NCI-H187 treated with DMSO at 0.1 percent for 48 hours (cell line): ENCODE measurements around the gene NDUFV2.
"Not testable (repeated sequence)": the region's sequence is repeated elsewhere in the genome, so short reads cannot be mapped to it uniquely, and the experiment has no call there.

Source experiments
- DNase-seq: peaks from one replicate; lab custom pipeline; 2025; lab: John Stamatoyannopoulos, UW

NDUFV2 gene

GRCh38 chr18:9091066-9091476 lies 11.4 kb upstream of the NDUFV2 start:
- DNase-seq: no peak

DNA sequence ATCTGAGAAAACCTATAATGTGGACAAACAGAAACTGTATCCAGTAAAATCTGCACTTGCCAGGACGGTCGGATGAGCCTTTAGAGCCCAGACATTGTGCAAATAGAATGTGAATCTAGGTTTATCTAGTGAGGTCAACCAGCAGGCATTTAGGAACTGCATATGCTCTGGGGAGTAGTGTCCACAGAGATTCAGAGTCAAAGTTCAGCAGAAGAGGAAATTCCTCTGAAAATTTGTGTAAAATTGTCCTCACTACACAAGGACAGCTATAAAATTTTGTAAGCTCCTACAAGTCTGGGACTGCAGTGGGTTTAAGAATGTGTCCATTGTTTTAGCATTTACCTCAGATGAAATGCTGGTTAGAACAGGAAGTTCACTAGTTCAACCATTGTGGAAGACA lies 9.8 kb upstream of the NDUFV2 start:
- no peak for DNase-seq

DNA sequence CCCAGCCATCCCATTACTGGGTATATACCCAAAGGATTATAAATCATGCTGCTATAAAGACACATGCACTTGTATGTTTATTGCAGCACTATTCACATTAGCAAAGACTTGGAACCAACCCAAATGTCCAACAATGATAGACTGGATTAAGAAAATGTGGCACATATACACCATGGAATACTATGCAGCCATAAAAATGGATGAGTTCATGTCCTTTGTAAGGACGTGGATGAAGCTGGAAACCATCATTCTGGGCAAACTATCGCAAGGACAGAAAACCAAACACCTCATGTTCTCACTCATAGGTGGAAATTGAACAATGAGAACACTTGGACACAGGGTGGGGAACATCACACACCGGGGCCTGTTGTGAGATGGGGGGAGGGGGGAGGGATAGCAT lies 9.4 kb upstream of the NDUFV2 start:
- not testable (repeated sequence) for DNase-seq

DNA sequence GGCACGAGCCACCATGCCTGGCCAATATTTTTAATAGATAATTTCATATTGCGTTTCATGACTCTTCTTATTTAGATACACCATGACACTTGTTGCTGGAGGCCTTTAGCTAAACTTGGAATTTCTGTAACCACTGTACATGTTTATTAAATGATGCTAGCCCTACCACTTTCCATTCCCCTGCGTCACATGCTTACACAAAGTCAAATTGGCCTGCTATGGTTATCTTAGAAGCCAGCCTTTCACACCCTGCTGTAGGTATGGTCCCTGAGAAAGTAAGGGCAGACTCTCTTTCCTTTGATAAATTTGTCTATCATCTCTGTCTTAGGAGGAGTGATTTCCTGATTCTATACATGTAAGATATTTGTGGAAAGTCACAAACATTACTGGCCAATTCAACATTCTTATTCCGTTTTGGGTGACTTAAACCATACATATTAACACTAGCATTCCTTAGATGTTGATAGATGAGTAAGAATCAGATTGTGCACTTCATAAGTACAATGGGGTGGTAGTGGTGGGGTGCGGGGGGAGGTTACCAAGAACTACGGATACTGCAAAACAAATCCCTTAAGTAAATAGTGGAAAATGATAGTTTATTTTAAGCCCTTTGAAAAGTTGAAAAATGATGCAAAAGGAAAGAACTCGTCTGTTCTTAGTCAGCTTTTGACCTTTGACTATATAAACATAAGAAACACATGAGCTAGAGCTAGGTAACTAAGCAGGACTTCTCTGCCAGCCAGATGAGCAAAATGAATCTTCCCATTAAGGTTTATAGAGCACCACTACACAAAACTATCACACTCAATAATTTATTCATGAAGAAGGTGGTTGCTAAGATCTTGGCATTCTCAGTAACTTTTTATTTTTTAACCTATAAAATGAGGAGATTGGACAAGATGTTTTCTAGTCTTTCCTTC lies 7.9 kb upstream of the NDUFV2 start:
- no peak for DNase-seq

DNA sequence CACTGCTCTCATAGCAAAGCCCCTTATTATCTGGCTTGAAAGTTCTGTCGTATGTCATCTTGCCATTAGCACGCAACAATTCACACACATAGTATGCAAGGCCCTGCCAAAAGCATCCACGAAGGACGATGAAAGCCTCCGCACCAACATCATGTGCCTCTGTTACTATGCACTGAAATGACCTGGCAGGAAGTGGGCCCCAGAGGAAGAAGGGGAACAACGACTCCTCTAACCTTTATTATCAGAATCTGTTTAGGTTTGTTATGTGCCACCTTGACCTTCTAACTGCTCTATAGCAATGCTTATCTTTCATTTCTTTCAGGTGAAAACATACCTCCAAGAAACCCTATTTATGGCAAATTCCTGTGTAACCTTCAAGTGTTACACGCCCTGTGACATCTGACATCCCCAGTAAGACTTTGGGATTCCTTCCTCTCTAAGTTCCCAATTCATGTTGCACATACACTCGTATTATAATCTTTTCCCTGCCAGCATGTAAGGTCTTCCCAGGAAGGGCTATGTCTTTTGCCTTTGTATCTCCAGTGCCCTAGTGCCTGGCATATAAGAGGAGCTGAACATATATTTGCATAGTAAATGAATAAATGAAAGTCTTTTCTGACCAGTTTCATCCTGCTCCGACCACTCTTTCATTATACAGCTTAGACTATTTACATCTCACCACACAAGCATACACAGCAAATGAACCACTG lies 7.0 kb upstream of the NDUFV2 start:
- DNase-seq: no peak

GRCh38 chr18:9096007-9096371 lies 6.5 kb upstream of the NDUFV2 start:
- no peak for DNase-seq

GRCh38 chr18:9096685-9097084 lies 5.8 kb upstream of the NDUFV2 start:
- DNase-seq: no peak

GRCh38 chr18:9097349-9097748 lies 5.2 kb upstream of the NDUFV2 start:
- no peak for DNase-seq

DNA sequence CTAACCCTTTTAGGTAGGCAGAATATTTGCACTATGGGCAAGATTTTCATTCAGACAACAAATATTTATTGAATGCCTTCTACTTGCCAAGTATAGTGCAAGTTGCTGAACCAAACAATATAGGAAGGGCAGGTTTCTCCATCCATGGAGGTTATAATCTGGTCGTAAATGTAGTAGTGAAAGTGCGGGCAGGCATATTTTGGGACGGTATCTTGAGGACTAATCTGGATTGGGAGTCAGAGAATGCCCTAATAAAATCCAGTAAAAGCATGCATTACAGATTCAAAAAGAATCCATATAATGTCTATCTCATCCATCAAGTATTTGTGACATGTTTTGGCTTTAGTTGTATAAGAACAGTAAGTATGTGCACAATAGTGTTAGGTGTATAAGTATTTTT lies 1.7 kb upstream of the NDUFV2 start:
- DNase-seq: no peak

- DNase-seq: no peak
Measured at GRCh38 chr18:9101730-9102507, 580 bp upstream of the NDUFV2 start.

DNA sequence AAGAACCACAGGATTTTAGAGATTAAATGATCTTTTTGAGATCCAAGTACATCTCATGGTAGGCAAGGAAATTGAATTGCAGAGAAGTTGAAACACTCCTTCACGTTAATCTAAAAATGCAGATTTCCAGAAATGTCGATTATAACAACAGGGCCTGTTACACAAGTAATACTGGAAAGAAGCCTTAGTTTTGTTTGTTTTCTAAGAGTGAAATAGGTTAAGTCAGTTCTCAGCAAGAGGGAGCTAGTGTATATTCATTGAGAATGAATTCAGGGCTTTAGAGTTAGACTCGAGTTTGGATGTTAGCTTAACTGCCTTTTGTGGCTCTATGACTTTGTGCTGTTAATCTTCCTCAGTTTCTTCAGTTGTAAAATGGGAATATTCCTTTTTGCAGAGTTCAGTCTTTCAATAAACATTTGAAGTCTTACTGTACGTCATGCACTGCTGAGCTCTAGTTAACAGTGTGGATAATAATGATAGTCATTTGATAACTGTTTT lies 926 bp downstream of the NDUFV2 start:
- DNase-seq: no peak

DNA sequence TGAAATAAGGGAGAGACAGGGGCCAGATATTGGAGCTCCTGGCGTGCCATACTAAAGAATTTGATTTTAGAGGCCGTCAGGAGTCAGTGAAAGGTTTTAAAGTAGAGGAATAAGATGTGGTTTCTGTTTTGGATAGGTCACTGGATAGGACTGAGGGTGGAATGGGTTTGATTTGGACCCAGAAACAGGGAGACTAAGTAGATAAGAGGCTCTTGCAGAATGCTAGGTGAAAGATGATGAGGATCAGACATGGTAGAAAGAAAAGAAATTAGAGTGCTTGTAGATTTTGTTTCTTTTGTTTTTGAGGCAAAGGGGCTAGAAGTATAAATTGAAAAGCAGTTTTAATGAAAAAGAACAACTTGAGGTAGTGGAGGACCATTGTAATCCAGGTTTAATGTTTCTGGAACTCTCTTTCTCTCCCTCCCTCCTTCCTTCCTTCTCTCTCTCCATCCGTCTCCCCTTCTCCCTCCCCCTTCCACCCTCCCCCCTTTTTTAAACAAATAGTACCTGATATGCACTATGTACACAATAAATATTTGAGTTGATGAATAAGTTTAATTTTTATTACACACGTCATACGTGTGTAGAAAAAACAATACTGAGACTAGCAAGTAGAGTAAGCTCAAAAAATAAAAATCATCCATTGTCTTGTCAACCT lies 1.9 kb downstream of the NDUFV2 start:
- DNase-seq: no peak

DNA sequence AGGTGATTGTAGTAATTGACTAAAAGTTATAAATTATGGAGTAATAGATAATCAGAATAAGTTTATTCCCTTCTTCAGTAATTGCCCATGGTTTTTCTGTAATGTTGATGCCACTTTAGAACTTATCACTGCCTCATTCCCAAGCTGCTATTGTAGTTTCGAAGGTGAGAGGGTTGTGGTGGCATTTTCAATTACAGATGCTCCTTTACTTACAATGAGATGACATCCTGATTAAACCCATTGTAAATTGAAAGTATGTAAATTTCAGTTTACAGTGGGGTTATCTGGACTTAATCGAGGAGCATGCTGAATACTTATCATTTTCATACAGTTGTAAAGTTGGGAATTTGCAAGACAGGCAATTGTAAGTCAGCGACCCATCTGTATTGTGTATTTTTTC lies 2.9 kb downstream of the NDUFV2 start:
- no peak for DNase-seq

- no peak for DNase-seq
Measured at GRCh38 chr18:9106094-9106493, 3.6 kb downstream of the NDUFV2 start.

DNA sequence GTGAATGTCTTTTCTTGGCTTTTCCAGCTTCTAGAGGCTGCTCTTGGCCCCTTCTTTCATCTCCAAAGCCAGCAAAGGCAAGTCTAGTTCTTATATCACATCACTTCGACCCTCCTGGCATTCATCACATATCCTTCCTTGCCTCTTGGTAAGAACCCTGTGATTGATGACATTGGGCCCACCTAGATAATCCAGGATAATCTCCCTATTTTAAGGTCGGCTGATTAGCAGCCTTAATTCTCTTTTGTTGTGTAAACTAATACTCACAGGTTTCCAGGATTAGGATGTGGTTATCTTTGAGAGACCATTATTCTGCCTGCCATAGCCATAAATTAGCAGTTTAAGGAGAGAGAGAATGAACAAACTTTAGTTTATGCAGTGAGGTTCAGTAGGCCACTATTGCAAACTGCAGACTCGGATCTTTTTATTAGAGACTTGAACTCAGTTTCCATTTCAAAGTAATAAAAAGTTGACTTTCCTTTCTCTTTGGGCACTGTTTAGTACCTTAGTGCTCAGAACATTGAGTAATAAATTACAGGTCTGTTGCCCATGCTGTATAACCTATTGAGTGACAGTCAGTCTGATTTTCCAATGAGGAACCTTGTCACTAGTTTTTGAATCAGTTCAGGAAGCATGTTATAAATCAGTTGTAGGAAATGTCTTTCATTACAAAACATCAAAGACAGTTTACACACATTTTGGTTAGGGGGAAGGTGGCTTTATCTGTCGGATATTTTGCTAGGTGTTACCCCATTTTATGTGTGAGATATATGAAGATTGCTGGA lies 4.5 kb downstream of the NDUFV2 start:
- DNase-seq: no peak

- no peak for DNase-seq
Measured at GRCh38 chr18:9108911-9109310, 6.4 kb downstream of the NDUFV2 start.

DNA sequence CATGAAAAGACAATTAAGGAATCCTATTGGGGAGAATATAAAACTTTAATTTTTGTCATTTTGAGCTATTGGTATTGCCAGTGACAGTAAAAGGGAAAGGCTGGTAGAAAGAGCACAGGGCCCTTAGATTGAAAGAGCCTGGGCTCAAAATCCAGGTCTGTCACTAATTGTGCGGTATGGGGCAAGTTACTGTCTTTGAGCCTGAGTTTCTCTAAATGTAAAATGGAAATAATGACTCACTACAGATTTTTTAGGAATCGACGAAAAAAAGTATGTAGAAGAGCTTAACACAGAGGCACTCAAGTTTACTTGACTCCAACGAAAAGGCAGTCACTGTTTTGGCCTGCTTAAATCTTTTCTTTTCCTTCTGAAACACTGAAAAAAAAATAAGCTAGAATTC lies 7.0 kb downstream of the NDUFV2 start:
- no peak for DNase-seq

DNA sequence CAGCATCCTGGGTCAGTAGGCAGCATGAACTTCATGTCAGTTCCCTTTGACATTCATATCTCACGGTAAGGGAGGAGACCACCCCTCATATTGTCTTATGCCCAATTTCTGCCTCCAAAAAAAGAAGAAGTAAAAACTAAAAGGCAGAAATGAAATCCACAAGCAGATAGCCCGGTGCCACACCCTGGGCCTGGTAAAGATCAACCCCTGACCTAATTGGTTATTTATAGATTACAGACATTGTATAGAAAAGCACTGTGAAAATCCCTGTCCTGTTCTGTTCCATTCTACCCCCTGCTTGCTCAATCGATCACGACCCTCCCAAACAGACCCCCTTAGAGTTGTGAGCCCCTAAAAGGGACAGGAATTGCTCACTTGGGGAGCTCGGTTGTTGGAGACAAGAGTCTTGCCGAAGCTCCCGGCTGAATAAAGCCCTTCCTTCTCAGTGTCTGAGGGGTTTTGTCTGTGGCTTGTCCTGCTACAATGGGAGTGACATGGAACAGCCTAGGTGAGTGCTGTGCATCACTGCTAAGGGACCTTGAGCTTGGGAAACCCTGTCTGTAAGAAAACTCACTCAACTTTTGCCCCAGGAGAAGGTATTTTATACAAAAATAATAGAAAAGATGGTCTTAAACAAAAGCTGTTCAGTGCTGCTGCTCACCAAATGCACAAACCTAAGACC lies 11.1 kb downstream of the NDUFV2 start:
- DNase-seq: no peak

DNA sequence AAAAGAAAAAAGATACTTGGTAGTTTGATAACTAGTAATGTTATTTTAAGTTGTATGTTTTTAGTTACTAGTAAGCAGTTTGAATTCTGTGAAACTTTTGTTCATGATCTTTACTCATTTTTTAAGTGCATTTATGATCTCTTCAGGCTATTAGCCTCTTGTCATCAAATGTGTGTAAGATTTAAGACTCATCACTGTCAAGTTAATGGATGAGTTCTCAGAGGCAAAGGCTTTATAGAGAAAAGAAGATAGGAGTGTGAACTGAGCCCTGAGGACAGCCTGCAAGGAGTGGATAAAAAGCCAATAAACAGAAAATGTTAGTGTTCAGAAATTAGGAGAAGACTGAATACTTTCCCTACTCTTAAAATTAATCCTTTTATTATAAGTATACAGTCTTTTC lies 13.5 kb downstream of the NDUFV2 start:
- DNase-seq: no peak

DNA sequence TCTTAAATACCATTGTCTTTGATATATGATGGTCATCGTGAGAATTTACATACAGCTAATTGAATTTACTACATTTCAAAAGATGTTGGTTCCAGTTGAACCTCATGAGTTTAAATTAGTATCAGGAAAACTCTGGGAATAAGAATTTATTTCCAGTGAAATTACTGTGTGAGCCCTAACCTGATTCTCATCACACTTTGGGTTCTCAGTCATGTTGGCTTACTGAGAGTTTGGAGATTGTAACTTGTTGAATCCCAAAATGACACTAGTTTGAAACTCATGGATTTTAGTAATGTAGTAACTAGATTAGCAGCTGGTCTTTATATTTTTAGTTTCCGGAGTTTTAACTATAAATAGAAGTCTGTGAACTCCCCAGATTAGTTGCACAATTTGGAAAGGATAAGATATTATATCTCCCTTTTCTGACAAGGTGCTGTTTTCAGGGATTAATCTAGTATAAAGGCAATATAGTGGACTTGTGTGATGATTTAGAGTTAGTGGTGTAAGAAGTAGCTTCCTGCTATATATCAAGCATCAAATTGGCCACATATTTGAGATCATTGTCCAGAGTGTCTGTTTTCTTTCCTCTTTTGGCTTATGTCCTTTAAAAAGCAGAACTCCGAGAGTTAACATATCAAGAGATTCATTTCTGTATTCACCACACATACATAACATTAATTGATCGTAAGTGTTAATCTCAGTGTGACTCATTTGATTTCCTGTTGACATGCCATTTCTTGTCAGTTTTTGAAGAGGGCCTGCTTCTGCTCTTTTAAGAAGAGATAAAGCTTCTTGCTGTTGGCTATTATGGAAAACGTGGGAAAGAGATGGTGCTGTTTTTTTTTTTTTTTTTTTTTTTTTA lies 15.7 kb downstream of the NDUFV2 start:
- DNase-seq: no peak
